ENCODE data around the gene SH3RF3.

DNA sequence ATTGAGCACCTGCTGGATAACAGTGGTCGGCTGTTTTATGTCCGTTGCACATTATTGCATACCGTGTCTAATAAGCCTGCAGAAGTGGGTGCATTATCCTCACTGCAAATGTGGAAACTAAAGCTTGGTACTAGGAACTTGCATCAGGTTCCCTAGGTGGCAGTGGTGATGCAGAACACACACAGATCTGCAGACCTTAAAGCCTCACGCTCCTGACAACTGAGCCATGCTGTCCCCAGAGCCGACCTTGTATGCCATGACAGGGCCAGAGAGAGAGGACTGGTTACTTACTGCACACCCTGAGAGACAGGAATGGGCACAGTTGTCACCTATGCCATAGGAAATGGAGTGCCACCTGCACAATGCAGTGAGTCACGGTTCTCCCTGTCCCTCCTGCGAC lies 151.8 kb downstream of the SH3RF3 start:
- TF ChIP-seq, protein P1, sequence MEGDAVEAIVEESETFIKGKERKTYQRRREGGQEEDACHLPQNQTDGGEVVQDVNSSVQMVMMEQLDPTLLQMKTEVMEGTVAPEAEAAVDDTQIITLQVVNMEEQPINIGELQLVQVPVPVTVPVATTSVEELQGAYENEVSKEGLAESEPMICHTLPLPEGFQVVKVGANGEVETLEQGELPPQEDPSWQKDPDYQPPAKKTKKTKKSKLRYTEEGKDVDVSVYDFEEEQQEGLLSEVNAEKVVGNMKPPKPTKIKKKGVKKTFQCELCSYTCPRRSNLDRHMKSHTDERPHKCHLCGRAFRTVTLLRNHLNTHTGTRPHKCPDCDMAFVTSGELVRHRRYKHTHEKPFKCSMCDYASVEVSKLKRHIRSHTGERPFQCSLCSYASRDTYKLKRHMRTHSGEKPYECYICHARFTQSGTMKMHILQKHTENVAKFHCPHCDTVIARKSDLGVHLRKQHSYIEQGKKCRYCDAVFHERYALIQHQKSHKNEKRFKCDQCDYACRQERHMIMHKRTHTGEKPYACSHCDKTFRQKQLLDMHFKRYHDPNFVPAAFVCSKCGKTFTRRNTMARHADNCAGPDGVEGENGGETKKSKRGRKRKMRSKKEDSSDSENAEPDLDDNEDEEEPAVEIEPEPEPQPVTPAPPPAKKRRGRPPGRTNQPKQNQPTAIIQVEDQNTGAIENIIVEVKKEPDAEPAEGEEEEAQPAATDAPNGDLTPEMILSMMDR (IDR thresholded peaks at IDR 0.05), result no peak
- TF ChIP-seq, protein P2, sequence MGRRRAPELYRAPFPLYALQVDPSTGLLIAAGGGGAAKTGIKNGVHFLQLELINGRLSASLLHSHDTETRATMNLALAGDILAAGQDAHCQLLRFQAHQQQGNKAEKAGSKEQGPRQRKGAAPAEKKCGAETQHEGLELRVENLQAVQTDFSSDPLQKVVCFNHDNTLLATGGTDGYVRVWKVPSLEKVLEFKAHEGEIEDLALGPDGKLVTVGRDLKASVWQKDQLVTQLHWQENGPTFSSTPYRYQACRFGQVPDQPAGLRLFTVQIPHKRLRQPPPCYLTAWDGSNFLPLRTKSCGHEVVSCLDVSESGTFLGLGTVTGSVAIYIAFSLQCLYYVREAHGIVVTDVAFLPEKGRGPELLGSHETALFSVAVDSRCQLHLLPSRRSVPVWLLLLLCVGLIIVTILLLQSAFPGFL (CRISPR knock-in tag; IDR thresholded peaks at IDR 0.05; ENCODE audit: borderline replicate concordance), result no peak
- TF ChIP-seq ETV6 (CRISPR knock-in tag; IDR thresholded peaks at IDR 0.05) (no peak), SP1 (CRISPR knock-in tag; conservative IDR thresholded peaks at IDR 0.05) (no peak), NFYB (CRISPR knock-in tag; conservative IDR thresholded peaks at IDR 0.05; ENCODE audit: low read depth) (no peak)

Measured in WTC11 (cell line).